Breast epithelium (tissue), 3 donors: ENCODE results near the gene PKDCC.

Source experiments
- POLR2A ChIP-seq: fragments of 450-650 bp; IDR thresholded peaks from one replicate; pipeline ENCODE4 v1.6.1; 2016; ENCODE audit warnings: antibody characterized with exemption, mild to moderate bottlenecking, moderate library complexity
- TF ChIP-seq, protein P1 (sequence below), 3 donors: fragments of 450-650 bp; IDR thresholded peaks; one replicate each; pipeline ENCODE4 v1.5.1; 2016 to 2017; ENCODE audit warnings: antibody characterized with exemption in 3 of 3, mild to moderate bottlenecking in 3 of 3, moderate library complexity in 3 of 3

- TF ChIP-seq, protein P1, sequence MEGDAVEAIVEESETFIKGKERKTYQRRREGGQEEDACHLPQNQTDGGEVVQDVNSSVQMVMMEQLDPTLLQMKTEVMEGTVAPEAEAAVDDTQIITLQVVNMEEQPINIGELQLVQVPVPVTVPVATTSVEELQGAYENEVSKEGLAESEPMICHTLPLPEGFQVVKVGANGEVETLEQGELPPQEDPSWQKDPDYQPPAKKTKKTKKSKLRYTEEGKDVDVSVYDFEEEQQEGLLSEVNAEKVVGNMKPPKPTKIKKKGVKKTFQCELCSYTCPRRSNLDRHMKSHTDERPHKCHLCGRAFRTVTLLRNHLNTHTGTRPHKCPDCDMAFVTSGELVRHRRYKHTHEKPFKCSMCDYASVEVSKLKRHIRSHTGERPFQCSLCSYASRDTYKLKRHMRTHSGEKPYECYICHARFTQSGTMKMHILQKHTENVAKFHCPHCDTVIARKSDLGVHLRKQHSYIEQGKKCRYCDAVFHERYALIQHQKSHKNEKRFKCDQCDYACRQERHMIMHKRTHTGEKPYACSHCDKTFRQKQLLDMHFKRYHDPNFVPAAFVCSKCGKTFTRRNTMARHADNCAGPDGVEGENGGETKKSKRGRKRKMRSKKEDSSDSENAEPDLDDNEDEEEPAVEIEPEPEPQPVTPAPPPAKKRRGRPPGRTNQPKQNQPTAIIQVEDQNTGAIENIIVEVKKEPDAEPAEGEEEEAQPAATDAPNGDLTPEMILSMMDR (IDR thresholded peaks at IDR 0.05): peak; percentile 89 to 91 (median 90)
- no peak for TF ChIP-seq POLR2A
Measured at GRCh38 chr2:42095923-42096408, 48.1 kb downstream of the PKDCC start.
